ENCODE data around the gene ZBTB7C.

GRCh38 chr18:48308755-48309575 is 100.2 kb downstream of the ZBTB7C start:
- TF ChIP-seq NFRKB (IDR thresholded peaks at IDR 0.05) (no peak), SP1 (IDR thresholded peaks at IDR 0.05) (no peak), L3MBTL2 (conservative IDR thresholded peaks at IDR 0.05) (no peak), FOXM1 (IDR thresholded peaks at IDR 0.05; ENCODE audit: borderline replicate concordance) (no peak), ARNT (IDR thresholded peaks at IDR 0.05) (no peak), TARDBP (IDR thresholded peaks at IDR 0.05) (no peak), SUZ12 (IDR thresholded peaks at IDR 0.05) (no peak), HDGF (IDR thresholded peaks at IDR 0.05; ENCODE audit: borderline replicate concordance) (no peak), CTBP1 (IDR thresholded peaks at IDR 0.05; ENCODE audit: borderline replicate concordance) (no peak), ZNF384 (IDR thresholded peaks at IDR 0.05) (no peak), LEF1 (IDR thresholded peaks at IDR 0.05; ENCODE audit: borderline replicate concordance) (no peak), BHLHE40 (IDR thresholded peaks at IDR 0.05; ENCODE audit: borderline replicate concordance) (no peak), FOXA1 (IDR thresholded peaks at IDR 0.05) (no peak)
- TF ChIP-seq, protein P1, sequence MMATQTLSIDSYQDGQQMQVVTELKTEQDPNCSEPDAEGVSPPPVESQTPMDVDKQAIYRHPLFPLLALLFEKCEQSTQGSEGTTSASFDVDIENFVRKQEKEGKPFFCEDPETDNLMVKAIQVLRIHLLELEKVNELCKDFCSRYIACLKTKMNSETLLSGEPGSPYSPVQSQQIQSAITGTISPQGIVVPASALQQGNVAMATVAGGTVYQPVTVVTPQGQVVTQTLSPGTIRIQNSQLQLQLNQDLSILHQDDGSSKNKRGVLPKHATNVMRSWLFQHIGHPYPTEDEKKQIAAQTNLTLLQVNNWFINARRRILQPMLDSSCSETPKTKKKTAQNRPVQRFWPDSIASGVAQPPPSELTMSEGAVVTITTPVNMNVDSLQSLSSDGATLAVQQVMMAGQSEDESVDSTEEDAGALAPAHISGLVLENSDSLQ (IDR thresholded peaks at IDR 0.05), result no peak
